Stimulated activated CD4-positive, alpha-beta T cell treated with anti-CD3 and anti-CD28 coated beads, Interleukin-4, amount 100 ng/mL, for 24 hours (primary cell): Measurements from ENCODE around the gene HYPK.
"Not testable (repeated sequence)": the region's sequence is repeated elsewhere in the genome, so short reads cannot be mapped to it uniquely, and the experiment has no call there.

Source experiments
- DNase-seq: peaks from one replicate; pipeline ENCODE4 v3.0.0-alpha.2; 2020

The HYPK gene

DNA sequence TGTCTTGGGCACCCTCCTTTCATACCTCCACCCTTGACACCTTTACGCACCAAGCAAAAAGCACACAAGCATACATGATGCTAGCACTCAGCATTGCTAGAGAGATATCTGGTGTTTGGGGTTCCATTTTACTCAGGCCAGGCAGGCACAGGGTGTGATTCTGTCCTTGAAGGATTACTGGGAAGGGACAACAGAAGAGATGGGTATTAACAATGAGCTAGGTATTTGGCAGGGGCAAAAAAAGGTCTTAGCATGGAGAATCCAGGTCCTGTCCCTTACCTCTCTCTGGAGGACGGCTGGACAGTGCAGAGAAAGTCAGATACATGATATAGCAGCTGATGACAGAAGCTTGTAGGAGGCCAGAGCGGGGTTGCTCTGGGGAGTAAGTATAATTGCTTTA lies 3.8 kb upstream of the HYPK start:
- DNase-seq, result no peak

DNA sequence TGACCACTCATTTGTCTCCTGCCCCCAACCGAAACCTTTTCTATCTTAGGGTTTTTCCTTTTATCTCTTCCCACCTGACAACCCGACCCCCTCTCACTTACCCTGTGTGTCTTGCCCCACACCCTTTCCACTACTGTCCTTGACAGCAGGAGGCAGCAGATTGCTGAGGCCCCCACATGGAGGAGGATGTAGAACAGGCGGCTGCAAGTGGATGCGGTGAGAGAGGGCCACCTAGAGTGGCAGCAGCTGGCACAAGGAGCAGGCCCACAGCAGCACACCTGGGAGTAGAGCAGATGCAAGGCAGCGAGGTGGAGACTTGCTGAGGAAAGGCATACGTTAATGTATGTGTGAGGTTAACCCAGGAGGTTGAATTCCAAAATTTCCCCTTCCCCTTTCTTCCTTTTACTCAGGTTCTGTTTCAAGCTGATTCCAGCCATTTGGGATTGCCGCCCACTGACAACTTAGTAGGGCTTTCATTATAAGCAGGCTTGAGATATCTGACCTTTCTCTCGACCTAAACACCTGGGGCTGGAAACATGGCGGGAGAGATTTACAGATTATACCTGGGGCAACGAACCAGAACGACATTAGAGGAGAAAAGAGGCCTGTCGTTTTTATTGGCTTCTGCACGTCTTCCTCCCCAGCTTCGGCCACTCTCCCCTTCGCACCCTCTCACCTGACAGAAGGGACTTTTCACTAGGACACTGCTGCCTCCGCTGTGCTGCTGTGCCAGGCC lies 1.0 kb upstream of the HYPK start:
- DNase-seq, result no peak

DNA sequence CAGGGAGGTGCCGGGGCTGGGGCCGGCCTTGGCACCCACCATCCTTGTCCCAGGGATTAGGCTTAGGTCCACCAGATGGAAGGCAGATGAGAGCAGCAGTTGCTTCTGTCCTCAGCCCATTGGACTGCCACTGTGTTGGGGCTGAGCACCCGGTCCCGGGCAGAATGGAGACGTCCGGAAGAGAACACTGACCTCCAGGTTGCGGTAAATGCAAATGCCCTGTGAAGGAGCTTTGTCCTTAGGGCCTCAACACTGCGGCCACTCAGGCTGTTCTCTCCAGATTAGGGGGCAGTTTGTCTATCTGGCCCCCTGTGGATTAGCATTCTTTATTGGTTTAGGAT lies 484 bp upstream of the HYPK start, which contains the start of gene SERINC4:
Gene SERINC4, minus strand, starts transcription at position 276 of the 341 bp plus-strand sequence. Its CDS starts 234 bp downstream, at position 42.
- DNase-seq, result no peak

DNA sequence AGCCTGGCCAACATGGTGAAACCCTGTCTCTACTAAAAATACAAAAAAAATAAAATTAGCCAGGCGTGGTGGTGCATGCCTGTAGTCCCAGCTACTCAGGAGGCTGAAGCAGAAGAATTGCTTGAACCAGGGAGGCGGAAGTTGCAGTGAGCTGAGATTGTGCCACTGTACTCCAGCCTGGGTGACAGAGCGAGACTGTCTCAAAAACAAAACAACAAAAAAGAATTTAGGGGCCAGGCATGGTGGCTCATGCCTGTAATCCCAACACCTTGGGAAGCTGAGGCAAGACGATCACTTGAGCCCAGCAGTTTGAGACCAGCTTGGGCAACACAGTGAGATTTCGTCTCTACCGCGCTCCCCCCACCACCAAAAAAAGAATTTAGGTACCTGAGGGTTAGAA lies 2.3 kb downstream of the HYPK start:
- DNase-seq, result not testable (repeated sequence)

GRCh38 chr15:43808435-43808950 lies 8.1 kb downstream of the HYPK start:
- DNase-seq, result no peak

- DNase-seq, result no peak
Measured at GRCh38 chr15:43808960-43809678, 8.7 kb downstream of the HYPK start.

DNA sequence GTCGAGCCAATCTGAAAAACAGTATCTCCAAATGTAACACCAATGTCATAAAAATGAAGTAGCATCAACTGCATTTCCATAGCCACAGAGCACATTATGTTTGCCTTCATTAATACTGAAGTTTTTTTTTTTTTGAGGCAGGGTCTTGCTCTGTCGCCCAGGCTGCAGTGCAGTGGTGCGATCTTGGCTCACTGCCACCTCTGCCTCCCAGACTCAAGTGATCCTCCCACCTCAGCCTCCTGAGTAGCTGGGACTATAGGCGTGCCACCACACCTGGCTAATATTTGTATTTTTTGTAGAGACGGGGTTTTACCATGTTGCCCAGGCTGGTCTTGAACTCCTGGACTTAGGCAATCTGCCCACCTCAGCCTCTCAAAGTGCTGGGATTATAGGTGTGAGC lies 14.7 kb downstream of the HYPK start:
- not testable (repeated sequence) for DNase-seq

DNA sequence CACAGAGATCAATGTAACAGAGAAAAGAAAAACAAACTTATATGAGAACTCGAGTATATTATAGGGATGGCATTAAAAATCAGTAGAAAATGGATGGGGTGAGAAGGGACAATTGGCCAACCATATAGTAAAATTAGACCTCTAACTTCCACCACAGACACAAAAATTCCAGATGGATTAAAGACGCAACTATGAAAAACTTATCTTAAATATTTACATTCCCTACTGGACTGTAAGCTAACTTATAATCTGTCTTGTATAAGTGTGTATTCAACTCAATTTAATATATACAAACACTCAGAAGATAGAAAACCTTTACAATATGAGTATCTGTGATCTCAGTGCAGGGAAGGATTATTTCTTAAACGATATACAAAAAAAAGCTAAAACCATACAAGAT lies 21.1 kb downstream of the HYPK start:
- no peak for DNase-seq

DNA sequence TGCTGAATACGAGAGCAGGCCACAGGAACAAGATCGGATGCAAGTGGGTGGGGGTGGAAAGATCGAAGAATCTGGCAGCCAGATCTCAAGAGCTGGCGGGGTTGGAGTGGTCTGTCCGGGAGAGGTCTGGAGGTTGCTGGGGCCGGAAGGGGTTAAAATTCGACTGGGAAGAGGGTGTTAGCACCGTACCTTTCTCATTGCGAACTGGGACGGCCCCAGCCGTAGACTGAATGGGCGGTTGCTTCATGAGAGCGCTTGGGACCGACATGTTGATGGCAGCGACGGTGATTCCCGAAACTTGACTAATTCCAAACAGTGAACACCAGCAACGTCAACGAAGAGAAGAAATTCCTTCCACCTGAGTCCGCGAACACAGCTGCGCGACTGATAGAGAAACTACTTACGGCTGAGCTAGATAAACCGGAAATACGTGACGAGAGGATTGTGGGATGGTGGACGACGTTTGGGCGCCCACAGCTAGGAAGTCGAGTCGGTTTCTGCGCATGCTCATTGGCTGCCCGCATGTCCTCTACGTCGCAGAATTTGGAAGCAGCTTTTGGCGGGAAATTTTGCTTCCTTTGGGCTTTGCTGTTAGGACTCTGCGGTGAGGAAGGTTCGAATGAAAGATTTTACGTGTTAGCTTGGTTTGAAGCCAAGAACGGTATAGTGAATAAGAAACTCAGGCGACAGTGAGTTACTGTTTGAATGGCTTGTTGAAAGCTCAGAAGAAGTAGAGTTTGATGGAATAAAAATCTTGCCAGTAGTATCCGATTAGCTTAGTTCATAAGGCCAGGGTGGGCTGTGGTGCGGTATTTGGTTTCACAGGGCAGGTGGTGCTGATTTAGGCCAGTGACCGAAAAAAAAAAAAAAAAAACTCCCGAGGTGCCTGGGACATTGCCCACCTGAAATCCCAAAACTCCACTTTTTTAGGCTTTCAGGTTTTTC lies 24.2 kb downstream of the HYPK start, which contains the start of gene MFAP1:
Gene MFAP1, minus strand, starts transcription at position 389 of the 945 bp plus-strand sequence. Its CDS starts 121 bp downstream, at position 268.
- DNase-seq, result peak; percentile 95

DNA sequence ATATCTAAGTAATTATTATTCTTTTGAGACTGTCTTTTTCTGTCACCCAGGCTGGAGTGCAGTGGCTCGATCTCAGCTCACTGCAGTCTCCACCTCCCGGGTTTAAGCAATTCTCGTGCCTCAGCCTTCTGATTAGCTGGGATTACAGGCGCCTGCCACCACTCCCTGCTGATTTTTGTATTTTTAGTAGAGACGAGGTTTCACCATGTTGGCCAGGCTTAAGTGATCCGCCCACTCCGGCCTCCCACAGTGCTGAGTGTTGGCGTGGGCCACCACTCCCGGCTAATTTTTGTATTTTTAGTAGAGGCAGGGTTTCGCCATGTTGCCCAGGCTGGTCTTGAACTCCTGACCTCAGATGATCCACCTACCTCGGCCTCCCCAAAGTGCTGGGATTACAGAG lies 24.9 kb downstream of the HYPK start:
- DNase-seq, result not testable (repeated sequence)

DNA sequence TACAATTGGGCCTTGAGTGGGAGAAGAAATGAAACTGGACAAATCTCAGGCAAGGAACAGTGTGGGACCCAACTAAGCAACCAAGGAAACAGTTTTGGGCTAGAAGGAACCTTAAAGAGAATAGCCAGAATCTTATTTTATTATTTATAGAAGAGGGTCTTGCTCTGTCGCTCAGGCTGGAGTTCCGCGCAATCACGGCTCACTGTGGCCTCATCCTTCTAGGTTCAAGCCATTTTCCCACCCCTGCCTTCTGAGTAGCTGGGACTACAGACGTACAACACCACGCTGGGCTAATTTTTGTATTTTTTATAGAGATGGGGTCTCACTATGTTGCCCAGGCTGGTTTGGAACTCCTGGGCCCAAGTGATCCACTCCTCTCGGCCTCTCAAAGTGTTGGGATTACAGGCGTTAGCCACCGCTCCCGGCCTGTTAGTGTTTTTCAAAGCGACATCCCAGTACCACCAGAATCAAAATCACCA lies 25.7 kb downstream of the HYPK start:
- DNase-seq, result no peak

DNA sequence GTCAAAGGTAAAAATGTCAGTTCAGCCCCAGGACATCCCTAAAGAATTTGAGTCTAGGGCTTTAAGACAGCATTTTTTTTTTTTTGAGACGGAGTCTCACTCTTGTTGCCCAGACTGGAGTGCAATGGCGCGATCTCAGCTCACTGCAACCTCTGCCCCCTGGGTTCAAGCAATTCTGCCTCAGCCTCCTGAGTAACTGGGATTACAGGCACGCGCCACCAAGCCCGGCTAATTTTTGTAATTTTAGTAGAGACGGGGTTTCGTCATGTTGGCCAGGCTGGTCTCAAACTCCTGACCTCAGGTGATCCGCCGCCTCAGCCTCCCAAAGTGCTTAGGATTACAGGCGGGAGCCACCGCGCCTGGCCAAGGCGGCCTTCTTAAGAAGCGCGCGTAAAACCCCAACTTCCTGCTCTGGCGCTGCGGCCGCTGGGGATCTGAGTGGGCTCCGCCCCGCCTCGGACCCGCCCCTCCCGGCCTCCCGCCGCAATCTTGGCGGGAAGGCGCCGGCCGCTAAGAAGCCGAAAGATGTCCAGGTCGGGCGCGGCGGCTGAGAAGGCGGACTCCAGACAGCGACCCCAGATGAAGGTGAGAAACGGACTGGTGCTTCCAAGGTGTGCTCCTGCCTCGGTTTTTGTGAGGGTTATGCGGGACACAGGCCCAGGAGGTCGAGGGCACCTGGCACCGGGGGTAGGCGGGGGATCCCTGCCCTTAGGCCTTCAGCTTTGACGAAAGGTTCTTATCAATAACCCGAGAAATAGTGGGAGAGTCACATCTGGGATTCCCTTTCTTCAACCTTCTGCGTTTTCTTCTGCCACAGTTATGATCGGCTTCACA lies 26.3 kb downstream of the HYPK start, which contains the start of gene WDR76:
Gene WDR76, plus strand, starts transcription at position 495 of the 834 bp plus-strand sequence. Its CDS starts 31 bp downstream, at position 526.
- peak; percentile 80 for DNase-seq

DNA sequence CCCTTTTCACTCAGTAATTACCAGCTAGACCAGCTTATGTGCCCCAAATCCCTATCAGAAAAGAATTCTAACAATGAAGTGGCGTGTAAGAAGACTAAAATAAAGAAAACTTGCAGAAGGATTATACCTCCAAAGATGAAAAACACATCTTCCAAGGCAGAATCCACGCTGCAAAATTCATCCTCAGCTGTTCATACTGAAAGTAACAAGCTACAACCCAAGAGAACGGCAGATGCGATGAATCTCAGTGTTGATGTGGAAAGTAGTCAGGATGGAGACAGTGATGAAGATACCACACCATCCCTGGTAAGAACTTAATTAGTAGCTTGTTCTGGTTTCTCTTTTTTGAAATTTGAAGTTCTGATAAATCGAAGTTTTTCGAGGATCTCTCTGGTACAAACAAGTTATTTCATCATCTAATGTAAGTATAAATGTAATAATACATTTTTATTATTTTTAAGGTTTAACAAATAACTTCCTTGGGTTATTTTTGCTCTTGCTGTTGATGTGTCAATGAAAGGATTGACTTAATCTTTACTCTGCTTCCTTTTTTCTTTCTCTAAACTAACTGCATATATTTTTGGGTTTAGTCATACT lies 27.8 kb downstream of the HYPK start:
- DNase-seq, result peak; percentile 35

DNA sequence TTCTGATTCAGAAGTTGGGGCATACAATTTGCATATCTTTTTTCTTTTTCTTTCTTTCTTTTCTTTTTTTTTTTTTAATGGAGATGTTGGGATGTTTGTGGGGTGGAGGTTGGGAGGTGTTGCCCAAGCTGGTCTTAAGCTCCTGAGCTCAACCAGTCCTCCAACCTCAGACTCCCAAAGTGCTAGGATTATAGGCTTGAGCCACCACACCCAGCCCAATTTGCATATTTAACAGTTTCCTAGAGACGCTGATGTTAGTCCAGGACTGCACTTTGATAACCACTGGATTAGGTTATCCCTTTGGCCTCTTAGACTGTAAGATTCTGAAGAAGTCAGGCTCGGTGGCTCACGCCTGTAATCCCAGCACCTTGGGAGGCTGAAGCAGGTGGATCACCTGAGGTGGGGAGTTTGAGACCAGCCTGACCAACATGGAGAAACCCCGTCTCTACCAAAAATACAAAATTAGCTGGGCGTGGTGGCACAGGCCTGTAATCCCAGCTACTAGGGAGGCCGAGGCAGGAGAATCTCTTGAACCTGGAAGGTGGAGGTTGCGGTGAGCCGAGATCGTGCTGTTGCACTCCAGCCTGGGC lies 29.6 kb downstream of the HYPK start:
- not testable (repeated sequence) for DNase-seq

DNA sequence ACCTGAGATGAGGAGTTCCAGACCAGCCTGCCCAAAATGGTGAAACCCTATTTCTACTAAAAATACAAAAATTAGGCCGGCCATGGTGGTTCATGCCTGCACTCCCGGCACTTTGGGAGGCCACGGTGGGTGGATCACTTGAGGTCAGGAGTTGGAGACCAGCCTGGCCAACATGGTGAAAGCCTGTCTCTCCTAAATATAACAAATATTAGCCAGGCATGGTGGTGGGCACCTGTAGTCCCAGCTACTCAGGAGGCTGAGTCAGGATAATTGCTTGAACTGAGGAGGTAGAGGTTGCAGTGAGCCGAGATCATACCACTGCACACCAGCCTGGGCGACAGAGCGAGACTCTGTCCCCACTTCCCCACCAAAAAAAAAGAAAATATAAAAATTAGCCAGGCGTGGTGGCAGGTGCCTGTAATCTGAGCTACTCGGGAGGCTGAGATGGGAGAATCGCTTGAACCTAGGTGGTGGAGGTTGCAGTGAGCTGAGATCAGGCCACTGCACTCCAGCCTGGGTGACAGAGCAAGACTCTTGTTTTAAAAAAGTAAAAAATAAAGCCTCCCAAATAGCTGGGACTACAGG lies 30.4 kb downstream of the HYPK start:
- DNase-seq, result not testable (repeated sequence)

GRCh38 chr15:43831519-43832052 lies 31.2 kb downstream of the HYPK start:
- not testable (repeated sequence) for DNase-seq

- DNase-seq, result not testable (repeated sequence)
Measured at GRCh38 chr15:43832485-43832884, 32.1 kb downstream of the HYPK start.

- no peak for DNase-seq
Measured at GRCh38 chr15:43845421-43845820, 45.0 kb downstream of the HYPK start.

- DNase-seq, result no peak
Measured at GRCh38 chr15:43851251-43851650, 50.9 kb downstream of the HYPK start.

GRCh38 chr15:43852607-43853006 lies 52.2 kb downstream of the HYPK start:
- DNase-seq, result no peak
